Epithelial cell of proximal tubule (primary cell): ENCODE measurements around the gene PHLDA3. TPM values are rescaled to one million over a fixed set of nuclear protein-coding genes. Genes with fewer than 3 reads are reported as not detected.

Experiments used
- DNase-seq: peaks from one replicate; pipeline ENCODE4 v3.0.0-alpha.2; 2011; ENCODE audit warnings: low read depth
- H3K4me3 ChIP-seq: 2 replicates; pipeline ENCODE4 v1.5.1; 2011; ENCODE audit warnings: low read depth, mild to moderate bottlenecking, low read length
- total RNA-seq: library from RNA; depleted of rRNA; stranded (reverse); fragments of >200 nt; gene quantifications from 2 replicates; pipeline ENCODE4 v1.2.3, GENCODE V29; 2015
- TF ChIP-seq, protein P1 (sequence below): conservative IDR thresholded peaks from 2 replicates; pipeline ENCODE4 v1.5.1; 2012; ENCODE audit warnings: low read depth, mild to moderate bottlenecking, low read length

The PHLDA3 gene
- total RNA-seq, 1 donor from 2014 or later, result 53.9 TPM

DNA sequence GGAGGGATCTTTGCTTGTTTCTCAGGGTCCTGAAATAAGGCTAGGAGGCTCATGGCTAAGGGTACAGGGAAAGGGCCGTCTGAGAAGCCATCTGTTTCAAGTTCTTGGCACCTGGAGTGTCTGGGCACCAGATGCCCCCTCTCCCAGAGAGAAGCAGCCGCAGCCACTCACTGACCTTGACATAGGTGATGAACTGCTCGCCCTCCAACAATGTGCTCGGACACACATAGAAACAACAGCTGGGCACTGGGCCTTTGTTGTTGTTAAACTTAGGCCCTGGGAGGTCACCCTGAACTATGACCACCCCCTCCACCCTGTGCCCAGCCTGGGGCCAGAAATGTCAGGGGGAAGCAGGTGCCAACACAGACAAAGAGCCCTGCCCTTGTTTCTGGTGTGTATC, 38.2 kb downstream of the PHLDA3 start:
- DNase-seq, result no peak
- TF ChIP-seq, protein P1, sequence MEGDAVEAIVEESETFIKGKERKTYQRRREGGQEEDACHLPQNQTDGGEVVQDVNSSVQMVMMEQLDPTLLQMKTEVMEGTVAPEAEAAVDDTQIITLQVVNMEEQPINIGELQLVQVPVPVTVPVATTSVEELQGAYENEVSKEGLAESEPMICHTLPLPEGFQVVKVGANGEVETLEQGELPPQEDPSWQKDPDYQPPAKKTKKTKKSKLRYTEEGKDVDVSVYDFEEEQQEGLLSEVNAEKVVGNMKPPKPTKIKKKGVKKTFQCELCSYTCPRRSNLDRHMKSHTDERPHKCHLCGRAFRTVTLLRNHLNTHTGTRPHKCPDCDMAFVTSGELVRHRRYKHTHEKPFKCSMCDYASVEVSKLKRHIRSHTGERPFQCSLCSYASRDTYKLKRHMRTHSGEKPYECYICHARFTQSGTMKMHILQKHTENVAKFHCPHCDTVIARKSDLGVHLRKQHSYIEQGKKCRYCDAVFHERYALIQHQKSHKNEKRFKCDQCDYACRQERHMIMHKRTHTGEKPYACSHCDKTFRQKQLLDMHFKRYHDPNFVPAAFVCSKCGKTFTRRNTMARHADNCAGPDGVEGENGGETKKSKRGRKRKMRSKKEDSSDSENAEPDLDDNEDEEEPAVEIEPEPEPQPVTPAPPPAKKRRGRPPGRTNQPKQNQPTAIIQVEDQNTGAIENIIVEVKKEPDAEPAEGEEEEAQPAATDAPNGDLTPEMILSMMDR, result no peak
- no peak overlapping the region for H3K4me3 ChIP-seq

DNA sequence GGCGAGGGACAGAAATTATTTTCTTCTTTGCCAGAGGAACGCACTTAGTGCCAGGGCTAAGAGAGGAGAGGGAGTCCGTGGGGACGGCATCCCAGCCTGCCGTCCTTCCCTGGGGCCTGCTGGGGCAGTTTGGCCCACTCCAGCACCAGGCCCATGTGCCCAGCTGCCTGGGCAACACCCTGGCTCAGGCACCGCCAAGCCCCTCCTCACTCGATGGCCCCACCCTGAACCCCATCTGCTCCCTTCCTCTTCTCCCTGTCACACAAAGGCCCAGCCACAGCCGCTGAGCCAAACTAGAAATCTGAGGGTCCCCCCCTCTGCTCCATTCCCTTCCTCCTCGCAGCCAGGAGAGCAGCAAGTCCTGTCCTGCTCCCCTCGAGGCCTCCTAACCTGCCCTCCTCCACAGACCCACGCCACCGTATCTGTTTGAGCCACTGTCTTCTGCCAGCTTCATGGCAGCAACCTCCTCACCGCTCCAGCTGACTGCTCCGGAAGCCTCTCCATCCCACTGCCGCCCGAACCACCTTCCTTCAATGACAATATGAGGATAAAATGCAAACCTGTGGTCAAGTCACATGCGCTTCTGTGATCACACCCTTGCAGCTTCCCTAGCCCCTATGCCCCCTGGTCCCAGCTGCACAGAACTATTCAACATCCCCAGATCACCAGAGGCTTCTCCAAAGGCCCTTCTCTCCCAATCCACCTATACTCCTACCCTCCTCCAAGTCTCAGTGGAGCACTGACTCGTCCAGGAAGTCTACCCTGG, 39.1 kb downstream of the PHLDA3 start:
- no peak for DNase-seq
- TF ChIP-seq, protein P1, result no peak

DNA sequence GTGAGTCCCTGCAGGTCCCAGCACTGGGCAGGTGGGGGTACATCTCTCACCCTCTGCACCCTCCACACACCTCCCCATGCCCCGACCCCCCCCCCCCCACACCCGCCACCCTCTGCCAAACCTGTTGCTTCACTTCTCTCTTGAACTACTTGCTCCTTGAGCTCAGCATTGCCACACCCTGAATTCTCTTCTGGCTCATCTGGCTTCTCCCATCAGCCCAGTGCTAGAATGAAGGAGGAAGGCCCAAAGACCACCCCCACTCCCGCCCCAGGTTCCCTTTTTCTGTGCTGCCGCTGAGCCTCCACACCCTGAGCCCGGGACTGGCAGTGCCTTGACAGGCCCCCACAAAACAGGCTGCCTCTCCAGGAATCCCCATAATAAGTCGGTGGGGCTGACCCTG, 41.0 kb downstream of the PHLDA3 start:
- TF ChIP-seq, protein P1, result no peak
- no peak for DNase-seq
- no peak overlapping the region for H3K4me3 ChIP-seq

More for the DNA sequence above, 39.1 kb downstream of the PHLDA3 start:
- no peak overlapping the region for H3K4me3 ChIP-seq

DNA sequence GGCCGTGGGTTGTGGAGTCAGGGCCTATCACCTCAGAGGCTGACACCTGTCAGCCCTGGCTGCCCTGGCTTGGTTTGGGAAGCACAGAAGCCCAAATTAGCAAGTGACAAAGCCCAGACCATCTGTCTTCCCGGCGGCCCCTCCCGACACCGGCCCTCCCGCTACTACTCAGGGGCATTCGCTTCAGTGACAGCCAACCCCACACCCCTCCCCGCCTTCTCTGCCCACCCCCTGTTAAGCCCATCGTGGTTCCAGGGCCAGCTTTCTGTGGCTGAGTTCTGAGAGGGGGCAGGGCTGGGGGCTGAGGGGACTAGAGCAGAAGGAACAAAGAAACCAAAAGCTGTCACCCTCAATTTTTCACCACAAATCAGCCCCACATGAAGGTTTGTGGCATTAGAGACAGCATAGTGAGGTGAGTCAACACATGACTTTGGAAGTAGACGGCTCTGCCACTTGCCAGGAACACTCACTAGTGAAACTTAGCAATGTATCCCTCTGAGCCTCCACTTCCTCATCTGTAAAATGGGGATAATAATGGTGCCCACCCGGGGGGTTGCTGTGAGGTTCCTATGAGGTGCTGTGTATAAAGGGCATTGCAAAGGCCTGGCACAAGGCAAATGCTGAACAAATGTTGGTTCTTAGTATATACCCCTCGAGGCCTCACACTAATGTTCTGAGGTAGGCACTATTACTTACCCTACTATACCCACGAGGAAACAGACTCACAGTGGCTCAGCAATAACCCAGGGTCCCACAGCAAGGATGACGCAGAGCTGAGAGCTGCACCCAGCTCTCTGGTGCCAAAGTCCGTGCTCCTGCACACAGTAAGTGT, 42.3 kb downstream of the PHLDA3 start:
- no peak for DNase-seq
- TF ChIP-seq, protein P1, result no peak
- H3K4me3 ChIP-seq, result no peak overlapping the region

DNA sequence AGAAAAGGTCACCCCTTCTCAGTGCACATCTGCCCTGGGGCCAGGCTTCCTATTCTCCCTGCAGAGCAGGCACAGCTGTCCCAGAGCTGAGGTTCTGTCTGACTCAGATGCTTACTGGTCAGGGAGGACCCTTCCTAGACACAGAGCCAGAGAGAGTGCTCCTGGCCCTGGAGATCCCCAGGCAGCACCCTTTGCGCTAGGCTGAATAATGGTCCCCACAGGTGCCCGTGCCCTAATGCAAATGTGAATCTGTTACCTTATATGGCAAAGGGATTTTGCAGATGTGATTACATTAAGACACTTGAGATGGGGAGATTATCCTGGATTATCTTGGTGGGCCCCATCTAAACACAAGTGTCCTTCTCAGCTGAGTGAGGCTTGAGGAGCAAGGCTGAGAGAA, 44.8 kb downstream of the PHLDA3 start:
- TF ChIP-seq, protein P1, result no peak
- no peak for DNase-seq
- H3K4me3 ChIP-seq, result no peak overlapping the region

DNA sequence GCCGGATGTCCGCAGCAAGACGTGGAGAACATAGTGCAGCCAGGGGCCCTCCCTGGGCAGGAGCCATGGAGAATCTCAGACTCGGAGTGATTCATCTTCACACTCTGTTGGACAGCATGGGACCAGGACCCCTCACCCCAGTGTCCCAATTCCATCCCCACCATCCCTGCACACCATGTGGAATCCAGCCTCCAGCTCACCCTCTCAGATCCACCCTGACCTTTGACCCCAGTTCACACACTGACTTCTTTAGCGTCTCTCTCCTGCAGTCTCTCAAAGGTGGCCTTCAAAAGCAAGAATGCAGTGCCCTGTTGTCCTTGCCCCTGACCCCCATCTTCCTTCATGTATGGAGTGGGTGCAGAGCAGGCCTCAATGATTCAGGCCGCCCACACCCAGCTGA, 45.3 kb downstream of the PHLDA3 start:
- DNase-seq, result no peak
- H3K4me3 ChIP-seq, result no peak overlapping the region
- TF ChIP-seq, protein P1, result no peak
